Activated T-helper 17 cell treated with anti-CD3 and anti-CD28 coated beads, Interleukin-2, amount 50 U/mL, for 72 hours (primary cell): ENCODE results near the gene FRMD4B. TPM values are rescaled to one million over a fixed set of nuclear protein-coding genes. Genes with fewer than 3 reads are reported as not detected.

Source experiments
- ATAC-seq: fragments of 150-1000 bp; cut with Tn5 transposase; replicated peaks from 2 replicates; pipeline ENCODE4 v1.10.0; 2021; ENCODE audit warnings: mild to moderate bottlenecking, moderate library complexity
- H3K27ac Mint-ChIP-seq: one replicate; pipeline ENCODE4 v1.8.0; 2022; ENCODE audit warnings: mixed read lengths
- H3K27me3 Mint-ChIP-seq: one replicate; pipeline ENCODE4 v1.8.0; 2022; ENCODE audit warnings: mixed read lengths
- H3K36me3 Mint-ChIP-seq: one replicate; pipeline ENCODE4 v1.8.0; 2022; ENCODE audit warnings: low read depth, mild to moderate bottlenecking, mixed read lengths
- H3K4me1 Mint-ChIP-seq: one replicate; pipeline ENCODE4 v1.8.0; 2022; ENCODE audit warnings: mixed read lengths
- H3K4me3 Mint-ChIP-seq: one replicate; pipeline ENCODE4 v1.8.0; 2022; ENCODE audit warnings: mild to moderate bottlenecking, mixed read lengths
- H3K9me3 Mint-ChIP-seq: one replicate; pipeline ENCODE4 v1.8.0; 2022; ENCODE audit warnings: mixed read lengths
- total RNA-seq, 2 donors: library from RNA; stranded (reverse); gene quantifications; one replicate each; pipeline ENCODE4 v1.2.3, GENCODE V29; 2022

FRMD4B gene
- total RNA-seq, 2 donors from 2014 or later, result 16.6 to 49.0 TPM

GRCh38 chr3:69126999-69127398 lies 258.9 kb downstream of the FRMD4B start:
- H3K4me1 Mint-ChIP-seq, result no peaks in the 10 kb centered on the region
- no peak overlapping the region for H3K4me3 Mint-ChIP-seq
- H3K9me3 Mint-ChIP-seq, result no peaks in the 10 kb centered on the region
- peaks cover 4% of the 10 kb centered on the region for H3K27me3 Mint-ChIP-seq
- H3K27ac Mint-ChIP-seq, result no peak overlapping the region
- H3K36me3 Mint-ChIP-seq, result no peaks in the 10 kb centered on the region
- no peak for ATAC-seq

GRCh38 chr3:69126216-69126615 lies 259.7 kb downstream of the FRMD4B start:
- ATAC-seq, result no peak
- Mint-ChIP-seq H3K27me3 (peaks cover 4% of the 10 kb centered on the region), H3K4me3 (no peak overlapping the region), H3K9me3 (no peaks in the 10 kb centered on the region), H3K4me1 (no peaks in the 10 kb centered on the region), H3K36me3 (no peaks in the 10 kb centered on the region), H3K27ac (no peak overlapping the region)

DNA sequence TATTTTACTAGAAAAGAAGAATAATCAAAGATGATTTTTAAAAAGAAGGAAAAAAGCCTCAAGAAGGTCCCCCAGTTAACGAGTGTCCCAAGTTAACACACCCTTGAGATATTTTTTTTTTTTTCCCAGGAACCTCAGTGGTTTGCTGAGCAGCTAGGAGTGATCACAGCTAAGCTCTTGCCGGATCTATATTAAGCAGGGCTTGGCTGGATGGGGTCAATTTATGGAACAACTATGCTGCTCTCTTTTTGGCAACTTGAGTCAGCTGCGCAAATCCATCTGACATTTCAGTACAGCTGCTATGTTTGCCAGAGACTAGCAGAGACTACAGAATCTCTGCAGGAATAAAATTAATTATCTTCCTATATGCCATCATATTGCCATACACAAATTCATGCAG lies 263.5 kb downstream of the FRMD4B start, which contains the start of gene LMOD3:
LMOD3 (minus strand) TSS at position 193 of the 400 bp plus-strand sequence. CDS start 209 bp downstream, outside the sequence.
- H3K36me3 Mint-ChIP-seq, result no peaks in the 10 kb centered on the region
- no peaks in the 10 kb centered on the region for H3K9me3 Mint-ChIP-seq
- ATAC-seq, result no peak
- no peaks in the 10 kb centered on the region for H3K27me3 Mint-ChIP-seq
- no peaks in the 10 kb centered on the region for H3K4me1 Mint-ChIP-seq
- H3K4me3 Mint-ChIP-seq, result no peak within 1 kb of the TSS
- H3K27ac Mint-ChIP-seq, result no peak within 1 kb of the TSS

DNA sequence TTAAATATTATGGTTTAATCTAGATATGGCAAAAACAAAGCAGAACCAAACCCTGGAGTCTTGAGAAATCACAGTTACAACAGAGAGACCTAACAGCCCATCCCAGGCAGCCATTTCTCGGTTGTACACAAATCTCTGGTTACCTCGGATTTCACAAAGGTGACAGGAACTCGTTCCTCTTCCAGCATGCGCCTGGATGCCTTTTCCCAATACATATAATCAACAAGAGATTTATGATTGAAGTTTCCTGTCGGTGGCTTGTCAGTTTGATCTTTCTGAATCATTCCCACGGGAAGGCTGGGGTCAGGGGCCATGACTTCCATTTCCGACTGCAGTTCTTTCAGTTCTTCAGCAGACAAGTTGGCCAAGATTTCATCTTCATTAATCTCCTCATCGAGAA lies 263.9 kb downstream of the FRMD4B start:
- no peak for ATAC-seq
- H3K27ac Mint-ChIP-seq, result no peak overlapping the region
- H3K27me3 Mint-ChIP-seq, result no peaks in the 10 kb centered on the region
- H3K4me1 Mint-ChIP-seq, result no peaks in the 10 kb centered on the region
- no peak overlapping the region for H3K4me3 Mint-ChIP-seq
- H3K9me3 Mint-ChIP-seq, result no peaks in the 10 kb centered on the region
- no peaks in the 10 kb centered on the region for H3K36me3 Mint-ChIP-seq

GRCh38 chr3:69121513-69121912 lies 264.4 kb downstream of the FRMD4B start:
- H3K27ac Mint-ChIP-seq, result no peak overlapping the region
- no peak for ATAC-seq
- no peaks in the 10 kb centered on the region for H3K9me3 Mint-ChIP-seq
- H3K4me1 Mint-ChIP-seq, result no peaks in the 10 kb centered on the region
- no peaks in the 10 kb centered on the region for H3K36me3 Mint-ChIP-seq
- H3K4me3 Mint-ChIP-seq, result no peak overlapping the region
- no peaks in the 10 kb centered on the region for H3K27me3 Mint-ChIP-seq

- no peaks in the 10 kb centered on the region for H3K4me1 Mint-ChIP-seq
- peak; percentile 81 for ATAC-seq
- no peak overlapping the region for H3K4me3 Mint-ChIP-seq
- H3K9me3 Mint-ChIP-seq, result no peaks in the 10 kb centered on the region
- no peaks in the 10 kb centered on the region for H3K27me3 Mint-ChIP-seq
- no peaks in the 10 kb centered on the region for H3K36me3 Mint-ChIP-seq
- no peak overlapping the region for H3K27ac Mint-ChIP-seq
These were observed 264.9 kb downstream of the FRMD4B start for GRCh38 chr3:69120879-69121464.
